HG03520 (cell line): ENCODE measurements around the gene TNP2.

Source experiments
- ATAC-seq: cut with Tn5 transposase; IDR thresholded peaks from one replicate; pipeline ENCODE4 v1.9.1; 2021; ENCODE audit warnings: mild to moderate bottlenecking, moderate library complexity; ENCODE audit not compliant: unreplicated experiment

The TNP2 gene

DNA sequence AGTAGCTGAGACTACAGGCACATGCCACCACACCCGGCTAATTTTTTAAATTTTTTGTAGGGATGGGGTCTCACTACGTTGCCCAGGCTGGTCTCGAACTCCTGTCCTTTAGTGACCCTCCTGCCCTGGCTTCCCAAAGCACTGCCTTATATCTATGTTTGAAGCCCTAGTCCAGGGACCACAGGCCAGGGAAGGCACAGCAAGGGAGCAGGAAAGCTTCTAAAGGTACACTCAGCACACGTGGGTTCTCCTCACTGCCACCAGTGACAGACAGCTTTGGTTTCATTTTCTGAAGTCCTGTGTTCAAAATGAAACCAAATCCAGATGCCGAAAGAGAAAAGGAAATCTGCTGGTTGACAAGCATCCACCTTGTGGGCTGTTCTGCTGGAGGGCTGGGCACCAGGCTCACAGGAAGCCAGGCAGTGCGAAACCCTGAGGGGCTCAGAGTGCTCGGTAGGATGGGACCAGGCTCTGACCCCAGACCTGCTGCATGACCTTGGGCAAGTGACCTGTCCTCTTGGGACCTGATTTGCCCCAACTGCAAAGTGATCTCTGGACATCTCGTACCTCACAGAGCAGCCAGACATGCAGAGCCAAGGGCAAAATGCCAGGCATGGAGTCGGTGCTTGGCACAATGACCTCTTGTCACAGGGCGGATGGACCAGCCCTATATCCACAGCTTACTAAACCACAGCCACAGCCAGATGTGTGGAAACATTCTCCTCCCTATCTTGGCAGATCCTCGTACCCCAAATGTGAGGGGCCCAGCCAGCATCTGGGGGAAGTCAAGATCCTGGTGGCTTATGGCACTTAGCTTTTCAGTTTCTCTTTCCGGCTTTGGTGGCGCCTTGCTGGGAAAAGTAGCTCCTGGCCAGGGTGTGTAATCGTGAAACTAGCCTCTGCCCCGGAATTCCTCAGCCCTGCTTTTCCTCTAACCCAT lies 10.3 kb downstream of the TNP2 start:
- no peak for ATAC-seq

DNA sequence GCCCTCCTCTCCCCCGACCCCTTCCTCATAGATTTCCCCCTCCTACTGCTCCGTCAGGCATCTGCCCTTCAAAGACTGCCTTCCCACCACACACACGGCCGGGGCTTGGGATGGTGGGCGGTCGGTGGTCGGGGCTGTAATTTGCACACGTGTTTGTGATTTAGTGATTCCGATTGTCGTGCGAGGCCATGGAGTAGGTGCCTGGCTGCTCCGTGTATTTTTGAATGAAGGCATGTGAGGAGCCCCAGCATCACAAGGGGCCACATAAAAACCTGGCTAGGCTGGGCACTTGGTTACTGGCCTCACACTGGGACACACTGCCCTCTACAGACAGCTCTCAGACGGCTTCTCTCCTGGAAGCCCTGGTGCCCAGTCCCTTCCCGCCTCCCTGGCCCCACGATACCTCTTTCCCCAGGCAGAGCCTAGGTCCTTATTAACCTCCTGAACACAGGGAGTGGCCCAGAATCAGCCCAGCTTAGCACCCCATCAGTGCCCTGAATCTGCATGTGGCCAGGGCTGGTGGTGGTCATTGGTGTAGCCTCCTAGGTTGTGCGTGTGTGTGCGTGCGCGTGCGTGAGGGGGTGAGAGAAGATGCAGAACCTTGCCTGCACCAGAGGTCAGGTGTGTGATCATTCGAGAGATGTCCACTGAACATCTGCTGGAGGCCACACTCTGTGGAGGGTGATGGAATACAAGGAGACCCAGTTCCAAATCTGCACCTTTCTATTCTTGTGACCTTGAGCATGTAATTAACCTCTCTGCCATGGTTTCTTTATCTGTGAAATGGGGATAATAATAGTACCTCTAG lies 11.8 kb downstream of the TNP2 start:
- ATAC-seq, result no peak

DNA sequence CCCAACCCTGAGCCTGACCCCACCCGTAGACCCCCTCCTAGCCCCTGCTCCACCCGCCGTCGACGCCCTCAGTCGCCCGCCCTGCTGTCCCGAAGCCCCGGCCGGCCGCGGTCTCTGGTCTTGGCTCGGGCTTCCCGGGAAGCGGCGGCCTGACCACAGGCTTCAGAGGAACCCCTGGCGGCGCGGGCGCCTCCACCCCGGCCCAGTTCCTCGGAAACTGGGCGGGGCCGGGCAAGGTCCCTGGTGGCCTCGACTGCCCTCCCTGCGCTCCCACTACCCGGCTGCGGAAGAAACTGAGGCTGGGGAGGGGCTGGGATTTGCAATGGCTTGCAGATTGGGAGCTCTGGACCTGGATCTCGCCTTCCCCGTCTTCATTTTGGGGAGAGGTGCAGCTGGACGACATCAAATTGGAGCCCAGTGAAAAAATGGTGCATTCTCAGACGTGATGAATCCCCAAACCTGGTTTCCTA lies 12.4 kb downstream of the TNP2 start:
- ATAC-seq, result no peak

DNA sequence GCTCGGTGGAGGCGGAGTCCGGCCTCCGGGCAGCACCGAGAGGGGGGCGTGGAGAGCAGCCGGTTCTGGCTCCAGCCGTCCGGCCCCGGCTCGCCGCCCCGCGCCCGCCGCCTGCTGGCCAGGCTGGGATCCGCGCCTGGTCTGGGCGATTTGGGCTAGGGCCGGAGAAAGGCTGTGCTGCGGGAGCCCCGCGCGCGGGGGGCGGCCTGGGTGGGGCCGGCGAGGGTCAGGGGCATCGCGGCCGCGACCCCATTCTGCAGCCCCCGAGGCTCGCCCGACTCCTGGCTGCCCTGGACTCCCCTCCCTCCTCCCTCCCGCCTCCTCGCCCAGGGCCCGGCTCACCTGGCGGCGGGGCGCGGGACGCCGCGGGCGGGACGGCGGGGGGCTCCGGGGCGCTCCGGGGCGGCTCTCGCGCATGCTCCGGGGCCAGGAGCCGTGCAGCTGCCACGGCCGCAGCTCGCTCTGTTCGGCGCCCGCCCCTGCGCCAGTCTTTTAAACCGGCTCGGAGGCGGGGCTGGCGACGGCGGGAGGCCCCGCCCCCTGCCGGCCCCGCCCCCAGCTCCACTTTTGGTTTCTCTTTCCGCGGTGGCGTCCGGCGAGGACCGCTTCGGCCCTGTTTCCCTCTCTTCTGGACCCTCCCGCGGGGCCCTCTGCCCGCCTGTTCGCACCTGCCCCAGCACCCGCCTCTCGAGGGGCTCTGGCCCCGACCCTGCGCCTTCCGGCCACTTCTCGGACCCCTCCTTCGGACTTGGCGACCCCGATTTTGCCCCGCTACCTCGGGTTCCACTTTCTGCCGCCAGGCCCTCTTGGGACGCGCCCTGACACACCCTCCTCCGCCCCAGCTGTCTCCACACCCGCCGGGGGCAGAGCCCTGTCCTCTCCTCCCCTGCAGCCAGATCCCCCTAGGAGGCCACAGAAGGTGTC lies 13.1 kb downstream of the TNP2 start, which contains the start of gene SOCS1:
SOCS1 (minus strand) TSS at position 468 of the 924 bp plus-strand sequence. CDS start 726 bp downstream, outside the sequence.
- peak; percentile 54 for ATAC-seq

DNA sequence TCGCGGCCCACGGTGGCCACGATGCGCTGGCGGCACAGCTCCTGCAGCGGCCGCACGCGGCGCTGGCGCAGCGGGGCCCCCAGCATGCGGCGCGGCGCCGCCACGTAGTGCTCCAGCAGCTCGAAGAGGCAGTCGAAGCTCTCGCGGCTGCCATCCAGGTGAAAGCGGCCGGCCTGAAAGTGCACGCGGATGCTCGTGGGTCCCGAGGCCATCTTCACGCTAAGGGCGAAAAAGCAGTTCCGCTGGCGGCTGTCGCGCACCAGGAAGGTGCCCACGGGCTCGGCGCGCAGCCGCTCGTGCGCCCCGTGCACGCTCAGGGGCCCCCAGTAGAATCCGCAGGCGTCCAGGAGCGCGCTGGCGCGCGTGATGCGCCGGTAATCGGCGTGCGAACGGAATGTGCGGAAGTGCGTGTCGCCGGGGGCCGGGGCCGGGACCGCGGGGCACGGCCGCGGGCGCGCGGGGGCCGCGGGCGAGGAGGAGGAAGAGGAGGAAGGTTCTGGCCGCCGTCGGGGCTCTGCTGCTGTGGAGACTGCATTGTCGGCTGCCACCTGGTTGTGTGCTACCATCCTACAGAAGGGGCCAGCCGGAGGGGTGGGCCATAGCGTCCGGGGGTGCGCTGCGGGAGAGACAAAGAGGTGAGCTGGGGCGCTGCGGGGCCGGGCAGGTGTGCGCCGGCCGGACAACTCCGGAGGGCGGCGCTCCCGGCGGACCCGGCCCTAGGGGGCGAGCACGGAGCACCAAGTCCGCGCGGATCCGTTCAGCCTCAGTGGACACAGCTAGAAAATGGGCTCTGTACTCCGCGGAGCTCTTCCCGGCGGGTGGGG lies 14.0 kb downstream of the TNP2 start:
- ATAC-seq, result peak; percentile 0

DNA sequence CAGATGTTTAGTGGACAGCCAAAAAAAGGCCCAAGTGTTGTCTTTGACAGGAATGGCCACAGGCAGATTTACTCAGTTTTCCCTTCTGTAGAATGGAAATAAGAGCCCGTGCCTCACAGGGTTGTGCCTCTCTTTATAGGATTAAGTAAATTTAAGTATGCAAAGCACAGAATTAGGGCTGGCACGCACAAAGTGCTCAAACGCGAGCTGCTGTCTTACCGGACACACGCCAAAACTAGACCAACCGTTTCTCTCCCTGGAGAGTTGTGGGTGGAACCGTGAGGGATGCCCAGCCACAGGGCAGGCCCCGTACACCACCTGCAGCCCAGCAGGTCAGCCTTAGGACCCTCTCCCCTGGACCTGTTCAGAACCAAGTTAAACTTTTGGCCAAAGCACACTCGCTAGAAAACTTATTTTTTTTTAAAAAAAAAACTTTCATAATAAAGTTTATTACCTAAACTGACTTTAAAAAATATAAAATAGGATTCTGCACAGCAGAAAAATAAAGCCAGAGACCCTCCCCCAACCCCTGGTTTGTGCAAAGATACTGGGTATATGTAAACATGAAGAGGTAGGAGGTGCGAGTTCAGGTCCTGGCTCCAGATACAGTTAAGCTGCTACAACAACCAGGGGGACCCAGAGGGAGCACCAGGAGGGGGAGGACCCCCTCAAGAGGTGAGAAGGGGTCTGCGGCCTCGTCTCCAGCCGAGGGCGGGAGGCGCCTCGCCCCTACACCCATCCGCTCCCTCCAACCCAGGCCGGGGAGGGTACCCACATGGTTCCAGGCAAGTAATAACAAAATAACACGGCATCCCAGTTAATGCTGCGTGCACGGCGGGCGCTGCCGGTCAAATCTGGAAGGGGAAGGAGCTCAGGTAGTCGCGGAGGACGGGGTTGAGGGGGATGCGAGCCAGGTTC lies 14.9 kb downstream of the TNP2 start:
- ATAC-seq, result no peak

DNA sequence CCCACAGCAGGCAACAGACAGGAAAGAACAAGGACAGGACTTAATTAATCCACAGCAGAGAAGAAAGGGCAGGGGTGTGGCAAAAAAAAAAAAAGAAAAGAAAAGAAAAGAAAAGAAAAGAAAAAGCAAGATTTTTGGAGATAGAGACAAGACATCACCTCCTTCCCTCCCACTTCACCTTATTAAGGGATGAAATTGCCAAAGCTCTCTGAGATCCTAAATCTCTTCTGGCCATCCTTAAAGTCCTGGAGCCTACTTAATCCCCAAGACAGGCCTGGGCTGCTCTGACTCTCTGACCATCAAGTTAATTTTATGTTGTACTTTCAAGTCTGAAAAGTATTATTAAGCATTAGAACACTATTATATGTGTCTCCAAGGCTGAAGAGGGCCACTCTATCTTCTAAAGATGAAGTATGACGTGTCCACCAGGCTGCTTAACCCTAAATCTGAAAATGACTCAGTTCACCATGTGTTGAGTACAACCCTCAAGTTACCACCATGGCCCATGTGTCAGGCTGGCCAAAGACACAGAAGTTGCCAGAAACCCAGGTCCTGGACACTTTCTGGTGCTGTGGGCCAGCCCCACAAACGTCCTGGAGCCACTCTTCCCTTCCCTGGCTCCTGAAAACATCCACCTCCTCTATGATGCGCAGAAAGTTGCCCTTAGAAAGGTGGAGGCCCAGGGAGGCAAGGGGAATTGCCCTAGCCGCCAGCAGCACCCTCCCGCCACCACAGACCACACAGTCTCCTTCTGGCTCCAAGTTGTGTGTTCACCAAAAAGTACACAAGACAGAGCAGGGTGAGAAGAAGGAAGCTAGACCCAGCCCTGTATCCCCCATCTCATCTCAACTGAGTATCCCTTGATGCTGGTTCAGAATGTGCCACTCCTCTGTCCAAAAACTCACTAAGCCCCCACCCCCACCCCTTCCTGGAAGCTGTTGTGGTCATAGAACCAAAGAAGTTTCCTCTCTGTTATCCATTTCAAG lies 15.8 kb downstream of the TNP2 start:
- ATAC-seq, result no peak

DNA sequence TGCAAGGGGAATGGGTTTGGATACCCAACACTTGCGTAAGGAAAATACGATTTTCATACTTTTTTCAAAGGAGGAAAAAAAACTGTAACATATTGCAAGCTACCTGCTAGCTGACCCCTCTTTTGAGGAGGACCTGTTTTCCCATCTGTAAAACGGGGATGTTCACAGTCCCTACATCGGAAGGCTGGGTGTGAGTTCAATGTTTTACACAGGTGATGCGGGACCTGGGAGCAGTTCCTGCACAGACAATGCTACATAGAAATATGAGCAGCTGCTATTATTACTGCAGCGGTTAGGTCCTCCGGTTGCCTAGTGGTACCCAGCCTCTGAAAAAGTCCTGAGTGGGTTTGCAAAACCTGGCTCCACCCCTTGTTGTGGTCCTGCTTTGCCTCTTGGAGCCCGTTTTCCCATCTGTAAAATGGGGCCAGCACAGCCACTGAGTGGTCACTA lies 16.6 kb downstream of the TNP2 start:
- no peak for ATAC-seq

DNA sequence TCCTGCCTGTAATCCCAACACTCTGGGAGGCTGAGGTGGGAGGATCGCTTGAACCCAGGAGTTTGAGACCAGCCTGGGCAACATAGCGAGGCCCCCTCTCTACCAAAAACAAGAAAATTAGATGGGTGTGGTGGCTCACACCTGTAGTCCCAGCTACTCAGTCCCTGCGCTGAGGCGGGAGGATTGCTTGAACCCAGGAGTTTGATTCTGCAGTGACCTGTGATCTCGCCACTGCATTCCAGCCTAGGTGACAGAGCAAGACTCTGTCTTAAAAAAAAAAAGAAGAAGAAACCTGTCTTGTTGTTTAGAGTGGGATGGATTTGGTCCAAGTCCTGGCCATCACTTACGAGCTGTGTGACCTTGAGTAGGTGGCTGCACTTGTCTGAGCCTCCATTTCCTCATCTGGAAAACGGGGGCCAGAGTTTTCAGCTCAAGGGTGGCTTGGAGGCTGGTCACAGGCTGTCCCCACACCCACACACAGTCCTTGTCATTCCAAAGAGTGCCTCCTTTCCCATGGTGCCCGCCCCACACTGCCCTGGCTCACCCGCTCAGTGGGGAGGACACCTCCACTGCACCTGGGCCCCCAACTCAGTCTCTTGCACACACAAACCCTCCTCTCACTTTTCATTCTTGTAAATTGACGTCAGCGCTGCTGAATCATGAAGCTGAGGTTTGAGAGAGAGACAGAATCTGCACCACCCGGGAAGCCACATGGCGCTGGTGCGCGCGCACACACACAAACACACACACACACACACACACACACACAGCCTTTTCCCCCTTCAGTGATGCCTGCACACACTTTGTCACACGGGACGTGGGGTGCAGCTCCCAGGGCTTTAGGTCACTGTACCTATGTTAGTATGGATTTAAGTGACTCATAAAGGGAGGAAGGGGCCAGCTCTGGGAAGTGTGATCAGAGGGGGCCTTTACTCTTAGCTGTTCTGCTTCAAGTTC lies 17.3 kb downstream of the TNP2 start:
- ATAC-seq, result no peak

DNA sequence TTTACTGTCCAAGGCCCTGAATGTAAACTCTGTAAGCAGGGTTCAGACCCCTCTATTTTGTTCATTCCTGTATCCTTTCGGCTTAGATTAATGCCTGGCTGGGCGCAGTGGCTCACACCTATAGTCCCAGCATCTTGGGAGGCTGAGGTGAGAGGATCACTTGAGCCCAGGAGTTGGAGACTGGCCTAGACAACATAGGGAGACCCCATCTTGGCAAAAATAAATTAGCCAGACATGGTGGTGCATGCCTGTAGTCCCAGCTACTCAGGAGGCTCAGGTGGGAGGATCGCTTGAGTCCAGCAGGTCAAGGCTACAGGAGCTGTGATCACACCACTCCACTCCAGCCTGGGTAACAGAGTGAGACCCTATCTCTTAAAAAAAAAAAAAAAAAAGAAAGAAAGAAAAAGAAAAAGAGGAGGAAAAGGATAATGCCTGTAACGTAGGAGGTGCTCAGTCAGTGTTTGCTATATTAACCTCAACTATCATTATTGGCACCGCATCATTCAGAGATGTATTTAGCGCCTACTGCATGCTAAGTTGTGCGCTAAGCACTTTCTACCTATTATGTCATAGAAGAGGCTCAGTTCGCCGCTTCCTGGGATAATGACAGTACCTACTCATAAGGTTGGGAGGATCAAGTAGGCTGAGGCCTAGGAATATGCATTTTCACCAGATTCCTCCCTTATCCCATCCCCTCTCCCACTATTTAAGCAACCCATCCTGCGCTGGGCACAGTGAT lies 18.2 kb downstream of the TNP2 start:
- no peak for ATAC-seq

DNA sequence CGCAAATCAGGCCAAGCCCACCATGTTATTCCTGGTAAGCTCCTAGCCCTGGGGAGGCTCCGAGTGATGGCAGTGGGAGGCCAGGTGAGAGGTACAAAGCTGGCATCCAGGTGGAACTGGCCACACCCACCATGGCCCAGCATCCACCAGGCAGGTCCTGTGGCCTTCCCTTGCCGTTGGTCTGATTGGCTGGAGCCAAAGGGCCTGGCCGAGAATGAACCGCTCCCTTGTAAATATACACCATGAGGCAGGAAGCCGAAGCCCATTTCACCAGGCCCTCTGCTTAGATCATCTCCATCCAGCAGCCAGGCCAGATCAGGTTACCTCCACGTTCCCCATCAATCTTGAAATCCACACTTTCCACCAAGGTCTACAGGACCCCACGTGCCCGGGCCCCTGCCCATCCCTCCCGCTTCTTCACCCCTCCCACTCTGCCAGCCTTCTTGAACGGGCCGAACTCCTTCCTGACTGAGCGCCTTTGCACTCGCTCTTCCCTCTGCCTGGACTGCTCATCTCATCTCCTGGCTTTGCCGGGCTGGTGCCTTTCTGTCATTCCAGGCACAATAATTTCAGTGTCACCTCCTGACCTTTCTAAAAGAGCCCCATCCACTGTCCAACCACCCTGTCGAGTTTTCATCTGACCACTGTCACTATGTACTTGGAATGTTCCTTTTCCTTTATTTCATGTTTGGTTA lies 18.9 kb downstream of the TNP2 start:
- no peak for ATAC-seq

DNA sequence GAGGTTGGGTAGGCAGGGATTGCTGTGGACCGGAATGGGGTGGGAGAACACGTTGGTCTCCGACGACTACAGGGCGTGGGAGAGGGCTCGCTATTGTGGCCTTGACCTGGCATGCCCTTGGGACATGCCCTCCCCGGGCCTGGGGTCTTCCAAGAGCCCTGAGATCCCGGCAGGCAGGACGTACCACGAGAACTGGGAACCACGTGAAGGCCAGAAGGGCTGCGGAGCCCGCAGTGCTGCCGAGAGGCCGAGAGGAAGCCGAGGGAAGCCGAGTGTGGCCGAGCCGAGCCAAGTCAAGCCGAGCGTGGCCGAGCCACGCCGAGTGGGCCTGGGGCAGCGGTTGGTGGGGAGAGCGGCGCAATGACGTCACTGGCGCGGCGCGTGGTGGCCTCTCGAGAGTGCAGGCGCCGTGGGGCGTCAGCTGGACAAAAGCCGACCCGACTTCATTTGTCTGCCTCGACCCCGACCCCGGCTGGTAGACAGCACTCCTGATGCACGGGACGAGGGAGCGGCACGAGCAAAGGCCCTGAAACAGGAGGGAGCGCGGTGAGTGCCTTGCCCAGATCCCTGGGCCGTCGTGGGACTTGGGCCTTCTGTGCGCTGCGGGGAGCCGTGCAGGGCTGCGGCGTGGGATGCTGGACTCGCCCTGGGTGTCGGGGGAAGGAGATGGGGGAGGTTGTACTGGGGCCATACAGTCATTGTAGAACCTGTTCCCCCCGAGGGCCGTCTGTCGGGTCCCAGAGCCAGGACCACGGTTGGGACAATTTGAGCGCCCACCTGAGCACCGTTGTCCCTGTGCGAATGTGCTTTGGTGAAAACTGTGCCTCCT lies 19.7 kb downstream of the TNP2 start:
- ATAC-seq, result no peak

DNA sequence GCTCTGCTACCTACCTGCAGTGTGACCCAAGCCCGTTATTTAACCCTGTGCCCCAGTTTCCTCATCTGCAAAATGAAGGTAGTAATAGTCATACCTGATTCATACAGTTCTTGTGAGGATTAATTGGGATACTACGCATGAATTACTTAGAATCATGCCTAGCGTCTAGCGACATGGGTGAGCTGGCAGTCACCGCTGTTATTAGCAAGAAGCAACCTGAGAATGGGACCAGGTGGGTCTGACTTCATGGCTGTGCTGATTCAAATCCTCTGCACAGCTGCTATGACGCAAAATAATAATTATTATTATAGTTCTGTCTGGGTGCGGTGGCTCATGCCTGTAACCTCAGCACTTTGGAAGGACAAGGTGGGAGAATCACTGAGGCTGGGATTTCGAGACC lies 21.0 kb downstream of the TNP2 start:
- ATAC-seq, result no peak

DNA sequence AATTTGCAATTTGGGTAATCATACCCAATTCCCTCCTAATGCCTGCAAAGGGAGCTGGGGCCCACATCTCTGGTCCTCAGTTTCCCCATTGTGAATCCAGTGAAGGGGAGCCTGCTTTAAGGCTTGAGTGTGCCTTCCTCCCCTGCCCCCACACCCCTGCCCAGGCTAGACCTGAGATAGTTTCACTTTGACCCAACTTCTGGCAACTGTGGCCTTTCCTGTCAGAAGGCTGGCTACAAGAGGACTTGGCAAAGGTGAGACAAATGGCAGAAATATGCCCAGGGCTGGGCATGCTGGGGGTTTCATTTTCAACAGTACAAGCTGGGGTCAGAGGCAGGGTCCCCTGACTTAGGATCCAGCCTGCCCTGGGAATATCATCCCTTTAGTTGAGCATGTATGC lies 23.1 kb downstream of the TNP2 start:
- ATAC-seq, result no peak
